HG03039 (cell line): ENCODE results near the gene DDX6.
A peak's percentile ranks its signal among the peaks of the same experiment; 100 is the strongest.
"Not testable (repeated sequence)": the region's sequence is repeated elsewhere in the genome, so short reads cannot be mapped to it uniquely, and the experiment has no call there.

Source experiments
- ATAC-seq: cut with Tn5 transposase; IDR thresholded peaks from one replicate; pipeline ENCODE4 v1.9.1; 2021; ENCODE audit warnings: mild to moderate bottlenecking, moderate library complexity; ENCODE audit not compliant: unreplicated experiment

Gene DDX6

GRCh38 chr11:118746988-118747585, 43.9 kb downstream of the DDX6 start:
- no peak for ATAC-seq

GRCh38 chr11:118744046-118744445, 46.9 kb downstream of the DDX6 start:
- no peak for ATAC-seq

- ATAC-seq, result no peak
These were observed 48.7 kb downstream of the DDX6 start for GRCh38 chr11:118742304-118742703.

GRCh38 chr11:118740892-118741291, 50.1 kb downstream of the DDX6 start:
- no peak for ATAC-seq

GRCh38 chr11:118735203-118735602, 55.8 kb downstream of the DDX6 start:
- ATAC-seq, result no peak

GRCh38 chr11:118734031-118734430, 56.9 kb downstream of the DDX6 start:
- no peak for ATAC-seq

- not testable (repeated sequence) for ATAC-seq
These were observed 61.2 kb downstream of the DDX6 start for GRCh38 chr11:118729753-118730152.

GRCh38 chr11:118728112-118728511, 62.9 kb downstream of the DDX6 start:
- not testable (repeated sequence) for ATAC-seq

GRCh38 chr11:118727721-118728066, 63.3 kb downstream of the DDX6 start:
- not testable (repeated sequence) for ATAC-seq

- ATAC-seq, result not testable (repeated sequence)
These were observed 63.8 kb downstream of the DDX6 start for GRCh38 chr11:118727001-118727720.

GRCh38 chr11:118721478-118722015, 69.4 kb downstream of the DDX6 start:
- ATAC-seq, result not testable (repeated sequence)

GRCh38 chr11:118720740-118721139, 70.2 kb downstream of the DDX6 start:
- not testable (repeated sequence) for ATAC-seq

GRCh38 chr11:118720078-118720477, 70.9 kb downstream of the DDX6 start:
- ATAC-seq, result not testable (repeated sequence)

- not testable (repeated sequence) for ATAC-seq
These were observed 72.4 kb downstream of the DDX6 start for GRCh38 chr11:118718562-118718961.

- ATAC-seq, result not testable (repeated sequence)
These were observed 73.2 kb downstream of the DDX6 start for GRCh38 chr11:118717733-118718132.

- not testable (repeated sequence) for ATAC-seq
These were observed 73.7 kb downstream of the DDX6 start for GRCh38 chr11:118717221-118717620.

- ATAC-seq, result peak; percentile 10
These were observed 75.1 kb downstream of the DDX6 start for GRCh38 chr11:118715837-118716260.

- peak; percentile 54 for ATAC-seq
These were observed 75.6 kb downstream of the DDX6 start for GRCh38 chr11:118715245-118715831.

- no peak for ATAC-seq
These were observed 76.1 kb downstream of the DDX6 start for GRCh38 chr11:118714816-118715215.

- not testable (repeated sequence) for ATAC-seq
These were observed 76.5 kb downstream of the DDX6 start for GRCh38 chr11:118714416-118714815.

GRCh38 chr11:118708296-118708695, 82.7 kb downstream of the DDX6 start:
- no peak for ATAC-seq

GRCh38 chr11:118706546-118706825, 84.5 kb downstream of the DDX6 start:
- ATAC-seq, result no peak
